ENCODE measurements around the gene MVD.

MVD gene

DNA sequence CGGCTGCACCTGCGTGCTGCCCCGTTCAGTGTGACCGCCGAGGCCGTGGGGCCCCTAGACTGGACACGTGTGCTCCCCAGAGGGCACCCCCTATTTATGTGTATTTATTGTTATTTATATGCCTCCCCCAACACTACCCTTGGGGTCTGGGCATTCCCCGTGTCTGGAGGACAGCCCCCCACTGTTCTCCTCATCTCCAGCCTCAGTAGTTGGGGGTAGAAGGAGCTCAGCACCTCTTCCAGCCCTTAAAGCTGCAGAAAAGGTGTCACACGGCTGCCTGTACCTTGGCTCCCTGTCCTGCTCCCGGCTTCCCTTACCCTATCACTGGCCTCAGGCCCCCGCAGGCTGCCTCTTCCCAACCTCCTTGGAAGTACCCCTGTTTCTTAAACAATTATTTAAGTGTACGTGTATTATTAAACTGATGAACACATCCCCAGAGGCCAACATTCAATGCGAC is 22.8 kb downstream of the MVD start:
- DNase-seq (ENCODE audit: low read depth): no peak

GRCh38 chr16:88639231-88640038 is 23.5 kb downstream of the MVD start:
- DNase-seq (ENCODE audit: low read depth): no peak

GRCh38 chr16:88638323-88639230 is 24.3 kb downstream of the MVD start, which contains the start of gene IL17C:
IL17C (plus strand) TSS chr16:88638572; CDS start chr16:88638642, 70 bp downstream.
- no peak for DNase-seq (ENCODE audit: low read depth)

- no peak for DNase-seq (ENCODE audit: low read depth)
Observed at GRCh38 chr16:88636488-88637265, 26.2 kb downstream of the MVD start.

- no peak for DNase-seq (ENCODE audit: low read depth)
Observed at GRCh38 chr16:88635671-88636319, 27.1 kb downstream of the MVD start.

- no peak for DNase-seq (ENCODE audit: low read depth)
Observed at GRCh38 chr16:88634994-88635670, 27.8 kb downstream of the MVD start.

- DNase-seq (ENCODE audit: low read depth): no peak
Observed at GRCh38 chr16:88634141-88634993, 28.5 kb downstream of the MVD start.

DNA sequence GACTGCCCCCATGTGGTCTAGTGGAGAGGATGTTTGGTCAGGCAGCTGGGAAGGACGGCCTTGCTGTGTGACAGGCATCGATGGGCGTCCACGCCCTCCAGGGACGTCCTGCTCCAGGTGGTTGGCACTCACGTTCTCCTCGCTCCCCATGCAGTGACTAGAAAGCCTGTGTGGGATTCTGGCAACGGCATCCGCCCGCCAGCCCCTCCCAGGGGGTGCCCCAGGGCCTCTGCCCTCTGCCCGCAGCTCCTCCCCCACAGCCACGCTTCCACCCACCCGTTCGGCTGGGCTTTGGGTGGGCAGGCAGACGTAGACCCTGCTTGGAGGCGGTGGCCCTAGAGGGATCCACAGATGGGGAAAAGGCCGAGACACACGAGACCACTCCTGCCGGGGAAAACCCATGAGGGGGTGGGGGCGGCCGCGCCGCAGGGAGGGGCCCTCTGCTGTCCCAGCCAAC is 29.2 kb downstream of the MVD start:
- DNase-seq (ENCODE audit: low read depth): no peak

DNA sequence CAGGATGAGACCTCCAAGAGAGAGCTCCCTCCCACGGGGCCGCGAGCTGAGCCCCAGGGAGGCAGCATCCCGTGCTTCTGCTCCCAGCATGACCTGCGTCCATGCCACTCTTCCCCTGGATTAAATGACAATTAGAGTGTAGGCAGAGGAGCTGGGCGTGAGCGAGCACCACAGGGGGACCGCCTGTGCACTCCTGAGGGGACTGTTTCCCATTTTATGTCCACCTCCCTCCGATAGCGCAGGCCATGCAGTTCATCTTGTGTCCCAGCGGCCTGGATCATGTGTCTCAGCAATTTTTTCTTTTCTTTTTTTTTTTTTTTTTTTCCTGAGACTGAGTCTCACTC is 30.3 kb downstream of the MVD start:
- no peak for DNase-seq (ENCODE audit: low read depth)

GRCh38 chr16:88631920-88632586 is 30.8 kb downstream of the MVD start:
- no peak for DNase-seq (ENCODE audit: low read depth)

DNA sequence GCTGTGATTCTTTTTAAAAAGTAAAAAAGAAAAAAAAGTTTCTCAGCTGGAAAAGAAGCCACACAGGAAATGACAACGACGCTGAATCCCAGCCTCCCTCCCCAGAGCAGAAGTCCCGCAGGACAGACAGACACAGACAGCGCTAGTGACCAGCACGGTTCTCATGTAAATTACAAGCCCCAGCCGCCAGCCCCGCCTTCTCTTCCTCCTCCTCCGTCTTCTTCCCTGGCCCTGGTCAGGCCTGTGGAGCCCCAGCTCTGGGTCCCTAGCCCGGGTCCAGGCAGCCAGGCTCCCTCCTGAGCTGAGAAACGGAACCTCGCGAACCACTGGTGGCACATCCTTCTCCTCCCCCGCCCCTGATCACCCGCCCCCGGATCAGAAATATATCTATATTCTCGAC is 31.5 kb downstream of the MVD start:
- no peak for DNase-seq (ENCODE audit: low read depth)

DNA sequence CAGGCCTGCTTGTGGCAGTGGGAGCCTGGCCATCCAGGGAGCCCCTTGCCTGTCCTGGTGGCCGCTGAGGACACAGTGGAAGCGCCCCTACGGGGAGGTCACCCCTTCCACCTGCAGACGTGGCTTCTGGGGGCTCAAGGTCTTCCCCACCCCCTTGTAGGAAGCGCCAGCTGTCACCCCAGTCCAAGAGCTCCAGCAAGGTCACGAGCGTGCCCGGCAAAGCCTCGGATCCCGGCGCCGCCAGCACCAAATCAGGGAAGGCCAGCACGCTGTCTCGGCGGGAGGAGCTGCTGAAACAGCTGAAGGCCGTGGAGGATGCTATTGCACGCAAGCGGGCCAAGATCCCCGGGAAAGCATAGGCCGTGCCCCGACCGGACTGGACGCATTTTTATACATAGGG is 31.9 kb downstream of the MVD start:
- DNase-seq (ENCODE audit: low read depth): no peak

- DNase-seq (ENCODE audit: low read depth): no peak
Observed at GRCh38 chr16:88630433-88630832, 32.5 kb downstream of the MVD start.

DNA sequence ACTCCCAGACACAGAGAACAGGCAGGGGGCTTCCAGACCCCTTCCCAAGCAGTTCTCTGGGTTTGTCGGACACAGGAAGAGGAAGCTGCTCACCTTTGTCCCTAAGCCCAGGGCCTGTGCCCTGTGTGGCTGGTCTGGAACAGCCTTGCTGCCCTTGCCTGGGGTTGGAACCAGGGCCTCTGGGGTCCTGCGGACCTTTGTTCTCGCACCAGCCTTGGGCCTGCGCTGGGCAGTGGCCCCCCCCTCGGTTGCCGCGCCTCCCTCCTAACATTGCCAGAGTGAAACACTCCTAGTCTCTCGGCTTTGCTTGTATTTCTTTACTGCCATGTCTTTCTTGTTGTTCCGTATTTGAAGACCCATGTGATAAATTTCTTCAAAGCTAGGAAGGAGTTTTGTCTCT is 33.1 kb downstream of the MVD start:
- DNase-seq (ENCODE audit: low read depth): no peak

DNA sequence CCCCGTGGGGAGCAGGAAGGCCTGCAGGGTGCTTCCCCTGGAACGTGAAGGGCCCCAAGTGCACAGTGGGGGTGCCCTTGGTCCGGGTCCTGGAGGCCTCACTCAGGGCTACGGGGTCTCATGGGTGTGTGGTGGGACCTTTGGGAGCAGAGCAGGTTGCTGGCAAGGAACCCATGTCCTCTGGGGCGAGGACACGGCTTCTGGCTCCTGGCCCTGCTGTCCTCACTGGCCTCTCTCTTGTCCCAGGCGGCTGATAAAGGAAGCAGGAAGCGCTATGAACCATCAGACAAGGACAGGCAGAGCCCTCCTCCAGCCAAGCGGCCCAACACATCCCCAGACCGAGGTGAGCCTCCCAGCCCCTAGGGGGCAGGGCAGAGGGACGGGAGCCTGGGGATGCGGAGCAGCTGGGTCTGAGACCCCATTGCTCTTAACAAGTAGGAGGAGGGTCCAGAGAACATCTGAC is 34.3 kb downstream of the MVD start:
- no peak for DNase-seq (ENCODE audit: low read depth)

DNA sequence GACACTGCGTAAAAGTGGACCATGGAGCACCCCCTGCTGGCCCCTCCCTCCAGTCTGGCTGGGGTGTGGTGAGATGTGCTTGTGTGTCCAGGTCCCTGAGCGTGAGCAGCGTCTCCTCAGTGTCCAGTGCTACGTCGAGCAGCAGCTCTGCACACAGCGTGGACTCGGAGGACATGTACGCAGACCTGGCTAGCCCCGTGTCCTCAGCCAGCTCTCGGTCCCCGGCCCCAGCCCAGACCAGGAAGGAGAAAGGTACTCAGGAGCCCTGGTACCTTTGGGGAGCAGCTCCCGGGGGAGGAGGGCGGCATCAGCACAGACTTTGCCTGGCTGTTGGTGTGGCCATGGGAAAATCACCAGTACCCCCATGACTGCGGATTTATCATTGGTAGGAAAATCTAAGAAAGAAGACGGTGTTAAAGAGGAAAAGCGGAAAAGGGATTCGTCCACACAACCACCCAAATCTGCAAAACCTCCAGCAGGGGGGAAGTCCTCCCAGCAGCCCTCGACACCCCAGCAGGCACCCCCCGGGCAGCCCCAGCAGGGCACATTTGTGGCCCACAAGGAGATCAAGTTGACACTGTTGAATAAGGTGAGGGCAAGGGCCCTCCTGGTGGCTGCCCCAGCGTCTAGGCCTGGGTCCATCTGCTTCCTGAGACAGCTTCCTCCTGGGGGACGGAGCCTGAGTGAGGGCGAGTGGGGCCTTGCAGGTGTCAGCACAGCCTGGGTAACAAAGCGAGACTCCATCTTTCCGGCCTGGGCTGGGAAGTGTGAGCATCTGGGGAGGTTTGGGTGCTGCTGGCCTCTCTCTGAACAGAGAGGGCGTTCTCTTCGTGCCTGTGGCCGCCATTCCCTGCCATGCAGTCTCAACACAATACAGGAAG is 35.1 kb downstream of the MVD start:
- no peak for DNase-seq (ENCODE audit: low read depth)

DNA sequence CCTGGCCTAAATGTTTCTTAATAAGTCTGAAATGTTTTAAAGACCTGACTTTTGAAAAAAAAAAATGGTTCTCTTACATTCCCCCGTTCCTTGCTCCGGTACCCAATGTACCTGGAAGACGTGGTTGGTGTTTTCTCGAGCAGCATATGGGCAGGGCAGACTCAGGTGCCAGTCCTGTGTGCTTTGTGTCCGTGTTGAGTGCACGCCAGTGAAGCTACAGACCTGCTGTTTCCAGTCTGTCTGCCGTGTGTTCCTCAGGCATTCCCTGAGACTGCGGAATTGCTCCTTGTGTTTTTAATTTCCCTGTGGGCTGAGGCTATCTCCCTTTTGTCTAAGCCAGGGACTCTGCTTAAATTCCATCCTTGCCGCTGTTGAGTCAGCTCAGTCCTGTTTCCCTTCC is 36.2 kb downstream of the MVD start:
- no peak for DNase-seq (ENCODE audit: low read depth)

DNA sequence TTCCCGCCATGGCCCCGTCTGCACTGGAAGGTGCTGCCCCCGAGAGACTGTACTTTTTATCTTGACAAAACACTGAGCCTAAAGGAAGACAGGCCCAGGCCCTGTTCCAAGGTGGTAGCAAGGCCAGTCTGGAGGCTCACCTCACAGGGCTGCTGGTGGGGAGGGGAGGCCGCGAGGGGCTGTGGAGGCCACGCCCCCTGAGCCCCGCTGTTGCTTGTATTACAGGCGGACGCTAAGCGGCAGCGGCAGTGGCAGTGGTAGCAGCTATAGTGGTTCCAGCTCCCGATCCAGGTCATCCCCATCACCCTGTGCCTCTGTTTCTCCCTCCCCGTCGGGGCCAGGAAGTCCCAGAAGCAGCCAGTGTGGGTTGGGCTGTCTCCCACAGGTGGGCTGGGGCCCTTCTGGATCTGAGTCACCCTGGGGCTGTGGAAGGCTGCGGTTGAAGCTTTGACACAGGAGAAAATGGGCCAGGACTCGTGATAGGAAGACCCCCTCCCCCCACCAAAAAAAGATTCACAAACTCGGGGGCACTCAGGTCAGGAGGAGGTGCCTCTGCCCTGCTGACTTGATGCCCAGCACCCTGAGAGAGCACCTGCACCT is 37.8 kb downstream of the MVD start:
- no peak for DNase-seq (ENCODE audit: low read depth)

Measured in GM04503 (cell line).